ENCODE results near the gene SLC9A6. TPM values are rescaled to one million over a fixed set of nuclear protein-coding genes. Genes with fewer than 3 reads are reported as not detected.

SLC9A6 gene
- 11.5 TPM for polyA plus RNA-seq (2012; ENCODE audit: insufficient read length, low read depth)

GRCh38 chrX:135985157-135985972, at the start of gene SLC9A6:
TSS of gene SLC9A6 (plus strand) at chrX:135985435. CDS start at chrX:135985659, 224 bp downstream.
- TF ChIP-seq FOXP2 (optimal IDR thresholded peaks at IDR 0.05; ENCODE audit: borderline replicate concordance, extremely low read depth, extremely low read length, insufficient read depth) (peak; percentile 32), SIN3A (IDR thresholded peaks at IDR 0.05; ENCODE audit: borderline replicate concordance, insufficient read depth, low read length) (no peak), REST (IDR thresholded peaks at IDR 0.05; ENCODE audit: insufficient read depth in 1 of 2, low read depth in 2 of 2, low read length in 2 of 2) (no peak), TAF1 (IDR thresholded peaks at IDR 0.05; ENCODE audit: borderline replicate concordance, insufficient read depth, low read length) (0 out of 2 replicates have a peak, but pooled peaks have one; percentile 36), POLR2AphosphoS5 (IDR thresholded peaks at IDR 0.05; ENCODE audit: low read depth, low read length) (peak; percentile 20; the same call in 1 of the 2 replicates)

DNA sequence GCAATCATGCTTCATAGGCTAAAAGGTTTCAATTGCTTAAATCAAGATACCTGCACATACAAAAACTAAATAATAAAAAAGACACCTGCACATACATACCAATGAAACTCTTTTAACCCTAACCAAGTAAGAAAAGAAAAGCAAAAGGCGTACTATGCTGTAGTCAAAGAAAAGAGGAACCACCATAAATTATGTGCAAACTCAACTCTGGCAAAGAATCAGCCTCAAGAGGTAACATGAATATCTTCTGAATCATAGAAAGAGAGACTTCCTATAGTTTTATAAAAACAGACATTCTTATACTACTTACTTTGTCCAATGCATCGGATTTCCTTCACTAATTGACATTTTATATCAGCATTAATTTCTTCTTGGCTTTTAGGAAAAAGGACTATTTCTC, 40.7 kb upstream of the SLC9A6 start:
- TF ChIP-seq FOXP2 (optimal IDR thresholded peaks at IDR 0.05; ENCODE audit: borderline replicate concordance, extremely low read depth, extremely low read length, insufficient read depth) = no peak
- no peak for TF ChIP-seq REST (IDR thresholded peaks at IDR 0.05; ENCODE audit: insufficient read depth in 1 of 2, low read depth in 2 of 2, low read length in 2 of 2)
- no peak for TF ChIP-seq POLR2AphosphoS5 (IDR thresholded peaks at IDR 0.05; ENCODE audit: low read depth, low read length)
- TF ChIP-seq TAF1 (IDR thresholded peaks at IDR 0.05; ENCODE audit: borderline replicate concordance, insufficient read depth, low read length) = no peak
- TF ChIP-seq SIN3A (IDR thresholded peaks at IDR 0.05; ENCODE audit: borderline replicate concordance, insufficient read depth, low read length) = no peak

DNA sequence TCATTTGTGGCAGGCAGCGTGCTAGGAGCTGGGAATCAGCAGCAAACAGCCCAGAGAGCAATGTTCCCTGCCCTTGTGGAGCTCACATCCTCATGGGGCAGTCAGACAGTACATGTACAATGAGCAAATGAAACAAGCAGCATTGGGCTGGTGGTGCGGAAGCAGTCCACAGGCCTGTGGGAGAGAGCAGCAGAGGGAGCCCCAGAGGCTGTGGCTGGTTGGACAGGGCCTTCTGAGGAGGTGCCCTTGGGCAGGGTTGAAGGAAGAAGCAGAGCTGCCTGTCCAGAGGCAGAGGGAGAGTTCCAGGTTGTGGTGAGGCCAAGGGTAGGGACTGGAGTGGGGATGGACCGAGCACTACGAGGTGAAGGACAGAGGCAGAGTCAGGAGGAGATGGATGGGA, 33.9 kb upstream of the SLC9A6 start:
- no peak for TF ChIP-seq POLR2AphosphoS5 (IDR thresholded peaks at IDR 0.05; ENCODE audit: low read depth, low read length)
- TF ChIP-seq SIN3A (IDR thresholded peaks at IDR 0.05; ENCODE audit: borderline replicate concordance, insufficient read depth, low read length) = no peak
- no peak for TF ChIP-seq FOXP2 (optimal IDR thresholded peaks at IDR 0.05; ENCODE audit: borderline replicate concordance, extremely low read depth, extremely low read length, insufficient read depth)
- TF ChIP-seq REST (IDR thresholded peaks at IDR 0.05; ENCODE audit: insufficient read depth in 1 of 2, low read depth in 2 of 2, low read length in 2 of 2) = no peak
- TF ChIP-seq TAF1 (IDR thresholded peaks at IDR 0.05; ENCODE audit: borderline replicate concordance, insufficient read depth, low read length) = no peak

- TF ChIP-seq SIN3A (IDR thresholded peaks at IDR 0.05; ENCODE audit: borderline replicate concordance, insufficient read depth, low read length) (no peak), REST (IDR thresholded peaks at IDR 0.05; ENCODE audit: insufficient read depth in 1 of 2, low read depth in 2 of 2, low read length in 2 of 2) (no peak), TAF1 (IDR thresholded peaks at IDR 0.05; ENCODE audit: borderline replicate concordance, insufficient read depth, low read length) (no peak), POLR2AphosphoS5 (IDR thresholded peaks at IDR 0.05; ENCODE audit: low read depth, low read length) (no peak), FOXP2 (optimal IDR thresholded peaks at IDR 0.05; ENCODE audit: borderline replicate concordance, extremely low read depth, extremely low read length, insufficient read depth) (peak; percentile 3)
Measured at GRCh38 chrX:135973025-135973547, 12.1 kb upstream of the SLC9A6 start.

Data from PFSK-1 (cell line).